ENCODE measurements around the gene MALSU1. TPM values are rescaled to one million over a fixed set of nuclear protein-coding genes. Genes with fewer than 3 reads are reported as not detected.
A peak's percentile ranks its signal among the peaks of the same experiment; 100 is the strongest.

MALSU1 gene
- total and polyA plus RNA-seq, 9 donors, result 44.3 to 88.7 (median 53.2) TPM

DNA sequence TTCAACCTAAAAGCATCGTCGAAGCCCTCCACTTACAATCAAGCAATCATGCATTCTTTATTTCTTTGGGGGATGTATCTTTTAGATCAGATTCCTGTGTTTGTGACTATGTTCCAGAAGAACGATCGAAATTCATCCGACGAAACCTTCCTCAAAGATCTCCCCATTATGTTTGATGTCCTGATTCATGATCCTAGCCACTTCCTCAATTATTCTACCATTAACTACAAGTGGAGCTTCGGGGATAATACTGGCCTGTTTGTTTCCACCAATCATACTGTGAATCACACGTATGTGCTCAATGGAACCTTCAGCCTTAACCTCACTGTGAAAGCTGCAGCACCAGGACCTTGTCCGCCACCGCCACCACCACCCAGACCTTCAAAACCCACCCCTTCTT is 38.8 kb upstream of the MALSU1 start:
- no peak for DNase-seq
- no peaks in the 10 kb centered on the region for H3K36me3 ChIP-seq
- H3K9me3 ChIP-seq, result no peaks in the 10 kb centered on the region
- H3K4me1 ChIP-seq (ENCODE audit: insufficient read depth), result no peaks in the 10 kb centered on the region
- TF ChIP-seq POLR2A (IDR thresholded peaks at IDR 0.05) (no peak), EP300 (IDR thresholded peaks at IDR 0.05) (no peak)
- TF ChIP-seq, protein P1, sequence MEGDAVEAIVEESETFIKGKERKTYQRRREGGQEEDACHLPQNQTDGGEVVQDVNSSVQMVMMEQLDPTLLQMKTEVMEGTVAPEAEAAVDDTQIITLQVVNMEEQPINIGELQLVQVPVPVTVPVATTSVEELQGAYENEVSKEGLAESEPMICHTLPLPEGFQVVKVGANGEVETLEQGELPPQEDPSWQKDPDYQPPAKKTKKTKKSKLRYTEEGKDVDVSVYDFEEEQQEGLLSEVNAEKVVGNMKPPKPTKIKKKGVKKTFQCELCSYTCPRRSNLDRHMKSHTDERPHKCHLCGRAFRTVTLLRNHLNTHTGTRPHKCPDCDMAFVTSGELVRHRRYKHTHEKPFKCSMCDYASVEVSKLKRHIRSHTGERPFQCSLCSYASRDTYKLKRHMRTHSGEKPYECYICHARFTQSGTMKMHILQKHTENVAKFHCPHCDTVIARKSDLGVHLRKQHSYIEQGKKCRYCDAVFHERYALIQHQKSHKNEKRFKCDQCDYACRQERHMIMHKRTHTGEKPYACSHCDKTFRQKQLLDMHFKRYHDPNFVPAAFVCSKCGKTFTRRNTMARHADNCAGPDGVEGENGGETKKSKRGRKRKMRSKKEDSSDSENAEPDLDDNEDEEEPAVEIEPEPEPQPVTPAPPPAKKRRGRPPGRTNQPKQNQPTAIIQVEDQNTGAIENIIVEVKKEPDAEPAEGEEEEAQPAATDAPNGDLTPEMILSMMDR (IDR thresholded peaks at IDR 0.05), result no peak
- no peaks in the 10 kb centered on the region for H3K27me3 ChIP-seq
- no peak overlapping the region for H3K27ac ChIP-seq
- WGBS, 3 donors, result 84 to 88% (median 85%) methylated on average over 10 of the region's 10 CpGs
- intact Hi-C loops (cut with DNase I), result loop anchor here in 2 of 4 donors (10.0 kb wide), 2 partner anchors 284 to 454 kb away; partner anchors contain the start of gene STK31 (in 1 of the 2)
- H3K4me3 ChIP-seq, result no peak overlapping the region

DNA sequence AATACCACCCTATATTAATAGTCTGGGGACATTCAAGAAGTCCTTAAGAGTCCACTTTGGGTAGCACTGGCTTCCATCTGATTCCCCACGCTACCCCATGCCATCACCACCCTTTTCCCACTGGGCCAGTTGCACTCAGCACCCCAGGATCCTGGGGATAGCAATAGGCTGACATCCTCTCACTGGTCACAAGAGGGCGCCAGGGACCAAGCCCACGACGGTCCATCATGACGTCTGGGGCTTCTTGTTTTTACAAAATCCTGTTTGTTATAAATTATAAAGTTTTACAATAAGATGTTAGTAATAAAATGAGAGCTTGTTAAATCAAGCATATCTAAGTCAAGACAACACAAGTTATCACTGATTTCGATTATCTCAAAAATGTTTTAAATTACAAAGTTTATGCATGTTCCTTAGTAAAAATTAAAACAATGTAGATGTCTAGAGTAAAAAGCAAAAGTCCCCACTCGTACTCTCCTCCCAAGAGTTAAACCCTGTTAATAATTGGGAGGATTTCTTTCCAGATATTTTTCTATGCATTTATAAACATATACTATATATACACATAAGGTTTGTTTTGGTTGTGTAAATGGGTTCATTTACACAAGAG is 37.2 kb upstream of the MALSU1 start:
- Histone ChIP-seq H3K27me3 (no peaks in the 10 kb centered on the region), H3K4me3 (no peak overlapping the region), H3K36me3 (no peaks in the 10 kb centered on the region), H3K9me3 (no peaks in the 10 kb centered on the region), H3K4me1 (ENCODE audit: insufficient read depth) (no peaks in the 10 kb centered on the region), H3K27ac (no peak overlapping the region)
- peak; percentile 33 to 63 (median 51) for DNase-seq
- intact Hi-C loops (cut with DNase I), result loop anchor here in 2 of 4 donors (10.0 kb wide), 2 partner anchors 283 to 453 kb away; partner anchors contain the start of gene STK31 (in 1 of the 2)
- no peak for TF ChIP-seq EP300 (IDR thresholded peaks at IDR 0.05)
- TF ChIP-seq, protein P1 (IDR thresholded peaks at IDR 0.05), result peak in 2 of 3 donors; percentile 31 to 34
- WGBS, 3 donors, result 4 to 10% (median 5%) methylated on average over 7 of the region's 7 CpGs

DNA sequence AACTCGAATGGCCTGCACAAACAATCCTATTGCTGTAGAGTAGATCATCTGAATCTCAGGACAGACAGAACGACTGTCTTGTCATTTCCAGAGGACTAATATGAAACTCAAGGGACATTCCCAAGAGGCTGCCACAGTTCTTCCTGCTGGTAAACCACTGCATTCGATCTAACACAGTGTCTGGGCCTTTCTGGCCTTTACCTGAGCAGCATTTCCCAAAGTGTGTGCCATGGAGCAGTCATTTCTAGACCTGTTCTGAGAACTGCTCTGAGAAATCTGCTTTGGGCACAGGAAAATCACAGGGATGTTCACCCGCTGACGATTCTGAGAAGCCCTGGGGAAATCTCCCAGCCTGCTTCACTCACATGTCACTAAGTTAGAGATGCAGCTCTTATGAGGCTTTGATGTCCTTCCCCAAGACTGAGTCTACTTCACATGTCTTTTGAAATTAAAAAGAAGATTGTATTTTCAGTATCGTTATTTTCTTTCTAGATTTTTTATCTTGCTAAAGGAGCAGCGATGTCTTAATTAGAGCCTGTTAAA is 34.2 kb upstream of the MALSU1 start:
- H3K36me3 ChIP-seq, result no peaks in the 10 kb centered on the region
- intact Hi-C loops (cut with DNase I), result loop anchor here in 2 of 4 donors (10.0 kb wide), 2 partner anchors 280 to 450 kb away; partner anchors contain the start of gene STK31 (in 1 of the 2)
- DNase-seq, result no peak
- 62 to 74% (median 64%) methylated on average over 7 of the region's 7 CpGs for WGBS, 3 donors
- no peak overlapping the region for H3K4me3 ChIP-seq
- no peak overlapping the region for H3K27ac ChIP-seq
- no peaks in the 10 kb centered on the region for H3K4me1 ChIP-seq (ENCODE audit: insufficient read depth)
- H3K9me3 ChIP-seq, result no peaks in the 10 kb centered on the region
- no peaks in the 10 kb centered on the region for H3K27me3 ChIP-seq
- TF ChIP-seq POLR2A (IDR thresholded peaks at IDR 0.05) (no peak), EP300 (IDR thresholded peaks at IDR 0.05) (no peak)
- TF ChIP-seq, protein P1 (IDR thresholded peaks at IDR 0.05), result no peak

DNA sequence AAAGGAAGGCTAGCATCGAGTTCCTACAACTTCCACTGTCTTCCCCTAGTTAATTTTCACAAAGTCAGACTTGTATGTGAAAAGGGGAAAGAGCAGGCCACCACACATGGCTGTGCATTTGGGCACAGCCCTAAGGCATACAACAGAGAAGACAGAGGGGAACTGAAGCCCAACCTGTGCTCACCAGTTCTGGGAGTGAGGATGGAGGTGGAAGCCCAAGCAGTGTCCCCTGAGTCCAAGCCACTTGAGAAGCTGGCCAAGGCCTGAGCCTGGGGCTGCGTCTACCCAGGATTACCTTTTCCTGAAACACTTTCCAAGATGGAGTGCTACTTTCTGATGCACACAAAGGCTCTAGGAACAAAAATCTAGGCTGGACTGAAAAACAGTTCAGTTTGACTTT is 32.2 kb upstream of the MALSU1 start:
- TF ChIP-seq, protein P1 (IDR thresholded peaks at IDR 0.05), result no peak
- TF ChIP-seq EP300 (IDR thresholded peaks at IDR 0.05) (no peak), POLR2A (IDR thresholded peaks at IDR 0.05) (no peak)
- Histone ChIP-seq H3K9me3 (no peaks in the 10 kb centered on the region), H3K36me3 (no peaks in the 10 kb centered on the region), H3K4me1 (ENCODE audit: insufficient read depth) (no peaks in the 10 kb centered on the region), H3K27ac (no peak overlapping the region), H3K27me3 (no peaks in the 10 kb centered on the region), H3K4me3 (no peak overlapping the region)
- WGBS, 3 donors, result 83 to 92% (median 91%) methylated on average over 2 of the region's 2 CpGs
- intact Hi-C loops (cut with DNase I), result loop anchor here in 2 of 4 donors (10.0 kb wide), 2 partner anchors 278 to 448 kb away; partner anchors contain the start of gene STK31 (in 1 of the 2)
- no peak for DNase-seq

Data from ovary (tissue), 9 donors.